GM12878 (cell line): ENCODE results near the gene OR4F15. TPM values are rescaled to one million over a fixed set of nuclear protein-coding genes. Genes with fewer than 3 reads are reported as not detected.
"Not testable (repeated sequence)": the region's sequence is repeated elsewhere in the genome, so short reads cannot be mapped to it uniquely, and the experiment has no call there.

Experiments
- ATAC-seq: fragments of 200-7000 bp; cut with Tn5 transposase; 3 replicates; pipeline ENCODE4 v1.9.1; 2020; ENCODE audit warnings: mild to moderate bottlenecking, moderate library complexity
- BruUV-seq: library from RNA; stranded (reverse); fragments of 400-500 nt; replicated peaks from 2 replicates; lab custom pipeline; 2021; lab: Mats Ljungman, UMichigan
- CTCF ChIA-PET: fragments of 300-600 bp; sonication (Branson Sonifier 250); formaldehyde crosslinking; extraction: SDS; loops from one replicate; lab custom pipeline; 2021; ENCODE audit warnings: inconsistent platforms; lab: Yijun Ruan, JAX
- POLR2A ChIA-PET: fragments of 350-600 bp; formaldehyde crosslinking; extraction: SDS; loops from one replicate; lab custom pipeline; 2021; ENCODE audit warnings: inconsistent platforms; lab: Charles Lee
- RAD21 ChIA-PET: fragments of 300-600 bp; sonication (Branson Sonifier 250); formaldehyde crosslinking; loops from one replicate; lab custom pipeline; 2023; ENCODE audit warnings: antibody characterized with exemption; ENCODE audit not compliant: unreplicated experiment; lab: Charles Lee
- SMC1A ChIA-PET: fragments of 300-600 bp; sonication (Branson Sonifier 250); formaldehyde crosslinking; loops from one replicate; lab custom pipeline; 2023; ENCODE audit not compliant: unreplicated experiment, uncharacterized antibody; lab: Charles Lee
- DNase-seq: peaks from one replicate; pipeline ENCODE4 v3.0.0-alpha.2; 2011; ENCODE audit warnings: low read depth, low spot score
- FAIRE-seq: peaks from 3 replicates; lab custom pipeline; 2011; peaks lifted over from hg19 to GRCh38; lab: Jason Lieb, UNC
- H2AFZ ChIP-seq: 2 replicates; pipeline ENCODE4 v1.6.0; 2011; ENCODE audit warnings: low read depth, low read length, control low read depth; ENCODE audit not compliant: control insufficient read depth
- H3K27ac ChIP-seq: 2 replicates; pipeline ENCODE4 v1.5.1; 2011; ENCODE audit warnings: control low read depth; ENCODE audit not compliant: control insufficient read depth, insufficient read depth
- H3K27me3 ChIP-seq, 2 experiments: replicated peaks in 1 of 2; 2 replicates each; pipeline versions ENCODE4 v1.6.0 to v1.6.1; 2011; ENCODE audit warnings: low read length in 1 of 2; ENCODE audit not compliant: control insufficient read depth in 2 of 2, insufficient read depth in 2 of 2
- H3K36me3 ChIP-seq, 2 experiments: 2 replicates each; pipeline ENCODE4 v1.5.1; 2011; ENCODE audit warnings: low read length in 1 of 2; ENCODE audit not compliant: control insufficient read depth in 2 of 2, insufficient read depth in 2 of 2
- H3K4me1 ChIP-seq: 2 replicates; pipeline ENCODE4 v1.6.1; 2011; ENCODE audit warnings: mild to moderate bottlenecking, low read length, moderate library complexity, mixed read lengths; ENCODE audit not compliant: control insufficient read depth, insufficient read depth
- H3K4me2 ChIP-seq: 2 replicates; pipeline ENCODE4 v1.6.0; 2011; ENCODE audit warnings: control low read depth; ENCODE audit not compliant: control insufficient read depth, insufficient read depth
- H3K4me3 ChIP-seq: fragments of 200-600 bp; sonication (generic); 2 replicates; pipeline ENCODE4 v1.5.1; 2016
- H3K79me2 ChIP-seq: 2 replicates; pipeline ENCODE4 v1.6.0; 2011; ENCODE audit warnings: low read length; ENCODE audit not compliant: control insufficient read depth, insufficient read depth
- H3K9ac ChIP-seq: 2 replicates; pipeline ENCODE4 v1.8.0; 2011; ENCODE audit warnings: low read length, control low read depth, mixed read lengths; ENCODE audit not compliant: control insufficient read depth, insufficient read depth
- H3K9me3 ChIP-seq: replicated peaks from 3 replicates; pipeline ENCODE4 v1.5.1; 2011; ENCODE audit warnings: mild to moderate bottlenecking, low read length; ENCODE audit not compliant: control insufficient read depth, insufficient read depth
- H4K20me1 ChIP-seq: 2 replicates; pipeline ENCODE4 v1.6.0; 2011; ENCODE audit not compliant: control insufficient read depth, insufficient read depth
- WGBS: methylation state at CpG from one replicate; pipeline ENCODE4 v1.1.6; 2016; ENCODE audit warnings: low lambda C conversion rate; ENCODE audit not compliant: insufficient replicate concordance, insufficient coverage; ENCODE audit errors: missing lambda C conversion rate; 5-methylcytosine and 5-hydroxymethylcytosine counted together
- in situ Hi-C: fragments of 300-500 bp; cut with MboI; formaldehyde crosslinking; loops from 9 replicates; pipeline ENCODE4 v1.14.3; 2018; ENCODE audit warnings: mixed read lengths
- intact Hi-C: fragments of 100-400 bp; cut with micrococcal nuclease; formaldehyde crosslinking; loops from one replicate; pipeline ENCODE4 v1.14.2; 2022; ENCODE audit not compliant: unreplicated experiment
- polyA plus RNA-seq, 11 experiments: library from polyadenylated mRNA; depleted of rRNA in 4 of 11; unstranded in 6 of 11; stranded (reverse) in 5 of 11; fragments of >200 nt; fragmentation: Nextera tagmentation in 4 of 11; fragmentation: Illumina TruSeq in 1 of 11; extraction: Ambion mirVana in 4 of 11; extraction: Trizol in 1 of 11; gene quantifications; 1 replicate in 1 of 11; 2 replicates in 10 of 11; pipeline versions ENCODE4 v1.2.1 to v1.2.3, GENCODE V29; 2011 to 2016; ENCODE audit warnings: inconsistent platforms in 2 of 11, missing spikeins in 2 of 11, low read depth in 1 of 11
- total RNA-seq, 4 experiments: library from RNA; depleted of rRNA in 3 of 4; stranded (reverse); fragments of >200 nt in 3 of 4; fragmentation: Illumina TruSeq in 1 of 4; extraction: Trizol in 1 of 4; gene quantifications; 2 replicates each; pipeline versions ENCODE4 v1.2.1 to v1.2.3, GENCODE V29; 2013 to 2021

Gene OR4F15
- total and polyA plus RNA-seq, 10 of the 15 experiments (the other 5 are each of a cell fraction or from before 2014, with no cell fraction given), result not detected

GRCh38 chr15:101790748-101791147 lies 21.3 kb upstream of the OR4F15 start:
- in situ Hi-C loops, SMC1A ChIA-PET, DNase-seq, ATAC-seq, RAD21 ChIA-PET, CTCF ChIA-PET, POLR2A ChIA-PET, H3K4me2 ChIP-seq, H3K4me1 ChIP-seq, BruUV-seq, intact Hi-C loops, H3K9me3 ChIP-seq, H2AFZ ChIP-seq, H3K27me3 ChIP-seq, H3K4me3 ChIP-seq, H3K9ac ChIP-seq, H3K36me3 ChIP-seq, FAIRE-seq, H3K79me2 ChIP-seq, H3K27ac ChIP-seq, H4K20me1 ChIP-seq: not testable (repeated sequence)
- WGBS, result no CpG with 5 or more reads among the region's 4 CpGs

DNA sequence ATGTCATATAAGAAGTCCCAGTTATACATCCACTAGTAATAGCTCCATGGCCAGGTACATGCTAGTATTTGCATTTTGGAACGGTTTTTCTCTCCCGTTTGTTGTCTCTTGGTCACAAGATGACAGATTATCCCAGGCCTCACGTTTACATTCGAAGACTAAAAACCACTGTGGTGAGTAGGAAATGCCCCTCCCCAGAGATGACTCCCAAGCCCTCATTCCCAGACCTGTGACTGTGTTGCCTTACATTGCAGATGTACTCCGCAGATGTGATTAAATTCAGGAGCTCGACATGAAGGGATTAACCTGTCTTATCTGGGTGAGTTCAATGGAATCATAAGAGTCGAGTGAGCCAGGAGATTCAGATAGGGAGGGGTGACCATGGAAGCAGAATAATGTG lies 18.0 kb upstream of the OR4F15 start:
- FAIRE-seq, H2AFZ ChIP-seq, H3K4me3 ChIP-seq, H4K20me1 ChIP-seq, ATAC-seq, RAD21 ChIA-PET, H3K36me3 ChIP-seq, H3K4me2 ChIP-seq, SMC1A ChIA-PET, POLR2A ChIA-PET, H3K27me3 ChIP-seq, H3K9me3 ChIP-seq, BruUV-seq, H3K4me1 ChIP-seq, H3K9ac ChIP-seq, H3K79me2 ChIP-seq, DNase-seq, CTCF ChIA-PET, in situ Hi-C loops, intact Hi-C loops, H3K27ac ChIP-seq: not testable (repeated sequence)
- WGBS, result 27% methylated on average over 7 of the region's 7 CpGs
